Uterus (tissue), 2 donors: Measurements from ENCODE around the gene MIPEP.

Experiments used
- POLR2A ChIP-seq, 2 donors: fragments of 450-650 bp; IDR thresholded peaks; one replicate each; pipeline ENCODE4 v1.6.1; 2016; ENCODE audit warnings: antibody characterized with exemption in 2 of 2, mild to moderate bottlenecking in 1 of 2, moderate library complexity in 1 of 2
- TF ChIP-seq, protein P1 (sequence below), 4 experiments: fragments of 200-600 bp in 2 of 4; fragments of 450-650 bp in 2 of 4; sonication (generic) in 2 of 4; IDR thresholded peaks; one replicate each; pipeline ENCODE4 v1.5.1; 2016 to 2019; ENCODE audit warnings: antibody characterized with exemption in 4 of 4, mild to moderate bottlenecking in 2 of 4, moderate library complexity in 1 of 4

DNA sequence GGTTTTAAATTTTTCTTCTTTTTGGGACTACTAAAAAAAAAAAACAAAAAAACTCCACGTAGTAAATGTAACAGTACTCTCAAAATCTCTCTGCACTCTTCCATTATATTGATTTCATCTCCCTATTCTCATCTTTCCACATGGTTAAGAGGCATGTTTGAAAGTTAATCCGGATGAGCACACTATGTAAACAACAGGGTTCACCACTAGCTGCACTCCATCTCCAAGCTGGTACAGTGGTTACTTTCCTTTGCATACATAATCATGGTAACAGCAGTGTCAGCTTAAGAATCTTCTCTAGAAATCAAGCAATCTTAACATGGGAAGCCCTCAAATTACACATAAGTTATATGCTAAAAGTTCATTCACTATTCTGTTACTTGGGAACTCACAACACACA is 92.6 kb downstream of the MIPEP start:
- TF ChIP-seq, protein P1, sequence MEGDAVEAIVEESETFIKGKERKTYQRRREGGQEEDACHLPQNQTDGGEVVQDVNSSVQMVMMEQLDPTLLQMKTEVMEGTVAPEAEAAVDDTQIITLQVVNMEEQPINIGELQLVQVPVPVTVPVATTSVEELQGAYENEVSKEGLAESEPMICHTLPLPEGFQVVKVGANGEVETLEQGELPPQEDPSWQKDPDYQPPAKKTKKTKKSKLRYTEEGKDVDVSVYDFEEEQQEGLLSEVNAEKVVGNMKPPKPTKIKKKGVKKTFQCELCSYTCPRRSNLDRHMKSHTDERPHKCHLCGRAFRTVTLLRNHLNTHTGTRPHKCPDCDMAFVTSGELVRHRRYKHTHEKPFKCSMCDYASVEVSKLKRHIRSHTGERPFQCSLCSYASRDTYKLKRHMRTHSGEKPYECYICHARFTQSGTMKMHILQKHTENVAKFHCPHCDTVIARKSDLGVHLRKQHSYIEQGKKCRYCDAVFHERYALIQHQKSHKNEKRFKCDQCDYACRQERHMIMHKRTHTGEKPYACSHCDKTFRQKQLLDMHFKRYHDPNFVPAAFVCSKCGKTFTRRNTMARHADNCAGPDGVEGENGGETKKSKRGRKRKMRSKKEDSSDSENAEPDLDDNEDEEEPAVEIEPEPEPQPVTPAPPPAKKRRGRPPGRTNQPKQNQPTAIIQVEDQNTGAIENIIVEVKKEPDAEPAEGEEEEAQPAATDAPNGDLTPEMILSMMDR (IDR thresholded peaks at IDR 0.05): no peak
- TF ChIP-seq POLR2A (IDR thresholded peaks at IDR 0.05): no peak
